Neural cell (in vitro differentiated cells): ENCODE results near the gene ADIPOR1. TPM values are rescaled to one million over a fixed set of nuclear protein-coding genes. Genes with fewer than 3 reads are reported as not detected.

Experiments used
- H2AFZ ChIP-seq: fragments of 200-600, 300-800 bp; sonication (generic), shearing (Covaris generic); 2 replicates; pipeline ENCODE4 v1.6.0; 2014; ENCODE audit warnings: low read depth, mild to moderate bottlenecking, antibody characterized with exemption, low read length, moderate library complexity
- H3F3A ChIP-seq: fragments of 200-600 bp; shearing (Covaris generic); 2 replicates; pipeline ENCODE4 v1.6.1; 2016; ENCODE audit warnings: mild to moderate bottlenecking, moderate library complexity, mixed read lengths, antibody characterized with exemption, low read length; ENCODE audit not compliant: insufficient read depth, poor library complexity, severe bottlenecking
- H3K27ac ChIP-seq: fragments of 200-600, 300-800 bp; sonication (generic), shearing (Covaris generic); 2 replicates; pipeline ENCODE4 v1.5.1; 2014; ENCODE audit warnings: mild to moderate bottlenecking, low read length, moderate library complexity
- H3K27me3 ChIP-seq: fragments of 300-800, 200-600 bp; sonication (generic), shearing (Covaris generic); 2 replicates; pipeline ENCODE4 v1.6.0; 2014; ENCODE audit warnings: mild to moderate bottlenecking, low read depth, low read length, moderate library complexity; ENCODE audit not compliant: insufficient read depth
- H3K36me3 ChIP-seq: fragments of 300-800, 200-600 bp; sonication (generic), shearing (Covaris generic); 2 replicates; pipeline ENCODE4 v1.5.1; 2014; ENCODE audit warnings: mild to moderate bottlenecking, antibody characterized with exemption, low read length, moderate library complexity; ENCODE audit not compliant: insufficient read depth
- H3K4me2 ChIP-seq: fragments of 300-800, 200-600 bp; sonication (generic), shearing (Covaris generic); 2 replicates; pipeline ENCODE4 v1.6.0; 2014; ENCODE audit warnings: mild to moderate bottlenecking, low read length
- H3K4me3 ChIP-seq: fragments of 300-800, 200-600 bp; sonication (generic), shearing (Covaris generic); 2 replicates; pipeline ENCODE4 v1.5.1; 2014; ENCODE audit warnings: mild to moderate bottlenecking, low read length, moderate library complexity
- H3K79me2 ChIP-seq: fragments of 200-600 bp; shearing (Covaris generic); replicated peaks from 2 replicates; pipeline ENCODE4 v1.6.0; 2014; ENCODE audit warnings: mild to moderate bottlenecking, low read length, moderate library complexity; ENCODE audit not compliant: insufficient read depth
- H3K9ac ChIP-seq: fragments of 300-800, 200-600 bp; sonication (generic), shearing (Covaris generic); 2 replicates; pipeline ENCODE4 v1.6.1; 2016; ENCODE audit warnings: mild to moderate bottlenecking, low read length, mixed read lengths
- H3K9me2 ChIP-seq: fragments of 200-600 bp; shearing (Covaris generic); 2 replicates; pipeline ENCODE4 v1.6.1; 2016; ENCODE audit warnings: mild to moderate bottlenecking, low read length, mixed read lengths; ENCODE audit not compliant: insufficient read depth
- H3K9me3 ChIP-seq: fragments of 200-600, 300-800 bp; sonication (generic), shearing (Covaris generic); 2 replicates; pipeline ENCODE4 v1.6.1; 2016; ENCODE audit warnings: mild to moderate bottlenecking, mixed run types, low read length, moderate library complexity, mixed read lengths
- H4K20me1 ChIP-seq: fragments of 200-600 bp; shearing (Covaris generic); 2 replicates; pipeline ENCODE4 v1.6.1; 2016; ENCODE audit warnings: mild to moderate bottlenecking, mixed run types; ENCODE audit not compliant: insufficient read depth
- CTCF ChIP-seq: fragments of 450-650 bp; IDR thresholded peaks from 2 replicates; pipeline ENCODE4 v1.5.1; 2014; ENCODE audit warnings: antibody characterized with exemption, mild to moderate bottlenecking, moderate library complexity; ENCODE audit not compliant: poor library complexity, severe bottlenecking
- EP300 ChIP-seq: fragments of 450-650 bp; conservative IDR thresholded peaks from 2 replicates; pipeline ENCODE4 v1.6.1; 2014; ENCODE audit warnings: antibody characterized with exemption, mild to moderate bottlenecking, moderate library complexity; ENCODE audit not compliant: poor library complexity, severe bottlenecking
- EZH2 ChIP-seq: fragments of 200-600, 300-800 bp; shearing (Covaris generic), sonication (generic); IDR thresholded peaks from 2 replicates; pipeline ENCODE4 v1.6.1; 2014; ENCODE audit warnings: antibody characterized with exemption, low read length, borderline replicate concordance, mild to moderate bottlenecking; ENCODE audit not compliant: insufficient read depth, poor library complexity, severe bottlenecking
- MXI1 ChIP-seq: fragments of 450-650 bp; conservative IDR thresholded peaks from 2 replicates; pipeline ENCODE4 v1.6.1; 2014; ENCODE audit warnings: antibody characterized with exemption, mild to moderate bottlenecking; ENCODE audit not compliant: poor library complexity, severe bottlenecking
- POLR2AphosphoS5 ChIP-seq: IDR thresholded peaks from 2 replicates; pipeline ENCODE4 v1.6.1; 2012
- RAD21 ChIP-seq: fragments of 450-650 bp; conservative IDR thresholded peaks from 2 replicates; pipeline ENCODE4 v1.6.1; 2014; ENCODE audit warnings: antibody characterized with exemption, mild to moderate bottlenecking, moderate library complexity
- REST ChIP-seq: IDR thresholded peaks from 2 replicates; pipeline ENCODE4 v1.6.1; 2012; ENCODE audit warnings: borderline replicate concordance
- SMC3 ChIP-seq: fragments of 450-650 bp; conservative IDR thresholded peaks from 2 replicates; pipeline ENCODE4 v1.6.1; 2014; ENCODE audit warnings: antibody characterized with exemption, mild to moderate bottlenecking, moderate library complexity; ENCODE audit not compliant: poor library complexity
- TAF1 ChIP-seq: IDR thresholded peaks from 2 replicates; pipeline ENCODE4 v1.6.1; 2012; ENCODE audit warnings: low read depth
- polyA plus RNA-seq: library from polyadenylated mRNA; depleted of rRNA; stranded (reverse); fragments of >200 nt; gene quantifications from 2 replicates; pipeline ENCODE4 v1.2.3, GENCODE V29; 2014

Gene ADIPOR1
- polyA plus RNA-seq, 1 donor from 2014 or later, result 72.3 TPM

GRCh38 chr1:202923533-202923932, 34.6 kb downstream of the ADIPOR1 start:
- H3K9me3 ChIP-seq, result no peaks in the 10 kb centered on the region
- no peak overlapping the region for H3K4me2 ChIP-seq
- no peaks in the 10 kb centered on the region for H3K9me2 ChIP-seq
- H3K9ac ChIP-seq, result no peak overlapping the region
- no peaks in the 10 kb centered on the region for H3K36me3 ChIP-seq
- no peaks in the 10 kb centered on the region for H4K20me1 ChIP-seq
- TF ChIP-seq CTCF (no peak), POLR2AphosphoS5 (no peak), MXI1 (no peak), EZH2 (no peak), RAD21 (no peak), TAF1 (no peak), SMC3 (no peak), EP300 (no peak), REST (no peak)
- no peak overlapping the region for H3K27ac ChIP-seq
- H3K4me3 ChIP-seq, result peak overlapping the region; percentile 34
- H2AFZ ChIP-seq, result no peak overlapping the region
- H3F3A ChIP-seq, result no peaks in the 10 kb centered on the region
- H3K79me2 ChIP-seq, result peaks cover 6% of the 10 kb centered on the region
- no peaks in the 10 kb centered on the region for H3K27me3 ChIP-seq

GRCh38 chr1:202919615-202920014, 38.5 kb downstream of the ADIPOR1 start:
- Histone ChIP-seq H3K9ac (no peak overlapping the region), H3K36me3 (no peaks in the 10 kb centered on the region), H3K9me3 (no peaks in the 10 kb centered on the region), H2AFZ (no peak overlapping the region), H3K4me2 (no peak overlapping the region), H3K4me3 (no peak overlapping the region), H3K79me2 (no peaks in the 10 kb centered on the region), H3F3A (no peaks in the 10 kb centered on the region), H3K27ac (no peak overlapping the region), H4K20me1 (no peaks in the 10 kb centered on the region), H3K27me3 (no peaks in the 10 kb centered on the region), H3K9me2 (no peaks in the 10 kb centered on the region)
- TF ChIP-seq SMC3 (no peak), TAF1 (no peak), EZH2 (no peak), CTCF (no peak), MXI1 (no peak), POLR2AphosphoS5 (no peak), REST (no peak), EP300 (no peak), RAD21 (no peak)
